Measurements from ENCODE around the gene LRIG3. TPM values are rescaled to one million over a fixed set of nuclear protein-coding genes. Genes with fewer than 3 reads are reported as not detected.

The LRIG3 gene
- total and polyA plus RNA-seq, 9 of the 15 experiments (the other 6 are each of a cell fraction or from before 2014, with no cell fraction given), result 0.18 TPM; not detected in 8

DNA sequence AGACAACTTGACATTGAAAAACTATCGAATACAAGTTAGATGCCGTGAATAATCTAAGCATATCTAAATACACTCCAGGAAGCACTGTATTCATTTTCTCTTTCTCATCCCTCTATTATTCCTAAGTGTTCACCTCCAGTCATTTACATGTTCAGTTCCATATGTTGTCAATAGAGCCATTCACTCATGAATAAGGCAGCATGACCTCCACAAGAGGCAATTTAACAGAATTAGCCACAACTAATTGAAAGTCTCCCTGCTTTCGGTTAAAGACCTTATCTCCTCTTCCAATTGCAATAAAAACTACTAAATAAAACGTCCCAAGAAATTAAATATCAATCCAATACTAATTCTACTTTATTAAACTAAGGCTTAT, 1.8 kb downstream of the LRIG3 start:
- in situ Hi-C loops (cut with MboI), result no loop called here
- no peak overlapping the region for H3K27ac ChIP-seq (ENCODE audit: extremely low read depth, low read depth, low read length)
- no peak overlapping the region for H3K4me3 ChIP-seq
- H3K4me2 ChIP-seq (ENCODE audit: insufficient read depth, low read length), result no peak overlapping the region
- POLR2A ChIA-PET, result no interaction called here
- H2AFZ ChIP-seq (ENCODE audit: low read depth, low read length), result no peak overlapping the region
- 0% methylated on average over 4 of the region's 4 CpGs for WGBS (ENCODE audit: insufficient coverage, low coverage, missing lambda C conversion rate)
- H3K27me3 ChIP-seq (ENCODE audit: control insufficient read depth in 2 of 2, insufficient read depth in 2 of 2, low read length in 2 of 2), result no peaks in the 10 kb centered on the region
- H3K79me2 ChIP-seq (ENCODE audit: control insufficient read depth, insufficient read depth, low read length), result no peaks in the 10 kb centered on the region
- no peaks in the 10 kb centered on the region for H3K9me1 ChIP-seq (ENCODE audit: control insufficient read depth, insufficient read depth, low read length)
- CTCF ChIA-PET (ENCODE audit: low intra/inter-chr PET ratio), result no interaction called here
- no TSS peak for BruUV-seq (replicated peaks)
- H4K20me1 ChIP-seq (replicated peaks; ENCODE audit: control insufficient read depth, insufficient read depth, low read length), result no peaks in the 10 kb centered on the region
- intact Hi-C loops (cut with micrococcal nuclease), result no loop called here
- H3K4me1 ChIP-seq (replicated peaks in 1 of 2; ENCODE audit: control insufficient read depth in 2 of 2, insufficient read depth in 2 of 2, low read length in 2 of 2), result peaks cover 0 to 11% of the 10 kb centered on the region in 2 experiments; a peak in 1 of 5 replicates
- H3K9me3 ChIP-seq (replicated peaks; ENCODE audit: control insufficient read depth, insufficient read depth, low read depth, low read length), result no peaks in the 10 kb centered on the region
- H3K36me3 ChIP-seq (ENCODE audit: control insufficient read depth, insufficient read depth, low read length), result no peaks in the 10 kb centered on the region
- ATAC-seq (no peak), FAIRE-seq (no peak), DNase-seq (ENCODE audit: extremely low read depth in 1 of 4, low spot score in 3 of 4) (no peak)
- H3K9ac ChIP-seq (ENCODE audit: insufficient read depth in 1 of 2, low read depth in 2 of 2, low read length in 2 of 2), result no peak overlapping the region
- TF ChIP-seq NCOA6 (IDR thresholded peaks at IDR 0.05) (no peak), BCOR (IDR thresholded peaks at IDR 0.05) (no peak), MTA3 (IDR thresholded peaks at IDR 0.05; ENCODE audit: borderline replicate concordance) (no peak), MTF1 (CRISPR knock-in tag; IDR thresholded peaks at IDR 0.05; ENCODE audit: borderline replicate concordance) (no peak), NRF1 (conservative IDR thresholded peaks at IDR 0.05 in 1 of 2, IDR thresholded peaks at IDR 0.05 in 1 of 2) (no peak), SP2 (IDR thresholded peaks at IDR 0.05; ENCODE audit: extremely low read depth, low read depth, low read length, poor library complexity, severe bottlenecking) (no peak), NFXL1 (CRISPR knock-in tag; IDR thresholded peaks at IDR 0.05) (no peak), ZNF57 (CRISPR knock-in tag; IDR thresholded peaks at IDR 0.05) (no peak)
- TF ChIP-seq, protein P1, sequence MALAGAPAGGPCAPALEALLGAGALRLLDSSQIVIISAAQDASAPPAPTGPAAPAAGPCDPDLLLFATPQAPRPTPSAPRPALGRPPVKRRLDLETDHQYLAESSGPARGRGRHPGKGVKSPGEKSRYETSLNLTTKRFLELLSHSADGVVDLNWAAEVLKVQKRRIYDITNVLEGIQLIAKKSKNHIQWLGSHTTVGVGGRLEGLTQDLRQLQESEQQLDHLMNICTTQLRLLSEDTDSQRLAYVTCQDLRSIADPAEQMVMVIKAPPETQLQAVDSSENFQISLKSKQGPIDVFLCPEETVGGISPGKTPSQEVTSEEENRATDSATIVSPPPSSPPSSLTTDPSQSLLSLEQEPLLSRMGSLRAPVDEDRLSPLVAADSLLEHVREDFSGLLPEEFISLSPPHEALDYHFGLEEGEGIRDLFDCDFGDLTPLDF (CRISPR knock-in tag; IDR thresholded peaks at IDR 0.05), result no peak
- TF ChIP-seq, protein P2, sequence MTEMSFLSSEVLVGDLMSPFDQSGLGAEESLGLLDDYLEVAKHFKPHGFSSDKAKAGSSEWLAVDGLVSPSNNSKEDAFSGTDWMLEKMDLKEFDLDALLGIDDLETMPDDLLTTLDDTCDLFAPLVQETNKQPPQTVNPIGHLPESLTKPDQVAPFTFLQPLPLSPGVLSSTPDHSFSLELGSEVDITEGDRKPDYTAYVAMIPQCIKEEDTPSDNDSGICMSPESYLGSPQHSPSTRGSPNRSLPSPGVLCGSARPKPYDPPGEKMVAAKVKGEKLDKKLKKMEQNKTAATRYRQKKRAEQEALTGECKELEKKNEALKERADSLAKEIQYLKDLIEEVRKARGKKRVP (CRISPR knock-in tag; IDR thresholded peaks at IDR 0.05), result no peak
- TF ChIP-seq, protein P3, sequence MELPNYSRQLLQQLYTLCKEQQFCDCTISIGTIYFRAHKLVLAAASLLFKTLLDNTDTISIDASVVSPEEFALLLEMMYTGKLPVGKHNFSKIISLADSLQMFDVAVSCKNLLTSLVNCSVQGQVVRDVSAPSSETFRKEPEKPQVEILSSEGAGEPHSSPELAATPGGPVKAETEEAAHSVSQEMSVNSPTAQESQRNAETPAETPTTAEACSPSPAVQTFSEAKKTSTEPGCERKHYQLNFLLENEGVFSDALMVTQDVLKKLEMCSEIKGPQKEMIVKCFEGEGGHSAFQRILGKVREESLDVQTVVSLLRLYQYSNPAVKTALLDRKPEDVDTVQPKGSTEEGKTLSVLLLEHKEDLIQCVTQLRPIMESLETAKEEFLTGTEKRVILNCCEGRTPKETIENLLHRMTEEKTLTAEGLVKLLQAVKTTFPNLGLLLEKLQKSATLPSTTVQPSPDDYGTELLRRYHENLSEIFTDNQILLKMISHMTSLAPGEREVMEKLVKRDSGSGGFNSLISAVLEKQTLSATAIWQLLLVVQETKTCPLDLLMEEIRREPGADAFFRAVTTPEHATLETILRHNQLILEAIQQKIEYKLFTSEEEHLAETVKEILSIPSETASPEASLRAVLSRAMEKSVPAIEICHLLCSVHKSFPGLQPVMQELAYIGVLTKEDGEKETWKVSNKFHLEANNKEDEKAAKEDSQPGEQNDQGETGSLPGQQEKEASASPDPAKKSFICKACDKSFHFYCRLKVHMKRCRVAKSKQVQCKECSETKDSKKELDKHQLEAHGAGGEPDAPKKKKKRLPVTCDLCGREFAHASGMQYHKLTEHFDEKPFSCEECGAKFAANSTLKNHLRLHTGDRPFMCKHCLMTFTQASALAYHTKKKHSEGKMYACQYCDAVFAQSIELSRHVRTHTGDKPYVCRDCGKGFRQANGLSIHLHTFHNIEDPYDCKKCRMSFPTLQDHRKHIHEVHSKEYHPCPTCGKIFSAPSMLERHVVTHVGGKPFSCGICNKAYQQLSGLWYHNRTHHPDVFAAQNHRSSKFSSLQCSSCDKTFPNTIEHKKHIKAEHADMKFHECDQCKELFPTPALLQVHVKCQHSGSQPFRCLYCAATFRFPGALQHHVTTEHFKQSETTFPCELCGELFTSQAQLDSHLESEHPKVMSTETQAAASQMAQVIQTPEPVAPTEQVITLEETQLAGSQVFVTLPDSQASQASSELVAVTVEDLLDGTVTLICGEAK (IDR thresholded peaks at IDR 0.05), result no peak
- TF ChIP-seq, protein P3 (CRISPR knock-in tag; IDR thresholded peaks at IDR 0.05), result no peak

Data from K562 (cell line).